ENCODE data around the gene VTI1A.

VTI1A gene

GRCh38 chr10:112658900-112659638, 212.1 kb downstream of the VTI1A start:
- Histone ChIP-seq H3K4me1 (ENCODE audit: insufficient read depth, low read length) (peaks cover 12% of the 10 kb centered on the region), H3K27ac (ENCODE audit: low read depth, low read length) (no peak overlapping the region)

DNA sequence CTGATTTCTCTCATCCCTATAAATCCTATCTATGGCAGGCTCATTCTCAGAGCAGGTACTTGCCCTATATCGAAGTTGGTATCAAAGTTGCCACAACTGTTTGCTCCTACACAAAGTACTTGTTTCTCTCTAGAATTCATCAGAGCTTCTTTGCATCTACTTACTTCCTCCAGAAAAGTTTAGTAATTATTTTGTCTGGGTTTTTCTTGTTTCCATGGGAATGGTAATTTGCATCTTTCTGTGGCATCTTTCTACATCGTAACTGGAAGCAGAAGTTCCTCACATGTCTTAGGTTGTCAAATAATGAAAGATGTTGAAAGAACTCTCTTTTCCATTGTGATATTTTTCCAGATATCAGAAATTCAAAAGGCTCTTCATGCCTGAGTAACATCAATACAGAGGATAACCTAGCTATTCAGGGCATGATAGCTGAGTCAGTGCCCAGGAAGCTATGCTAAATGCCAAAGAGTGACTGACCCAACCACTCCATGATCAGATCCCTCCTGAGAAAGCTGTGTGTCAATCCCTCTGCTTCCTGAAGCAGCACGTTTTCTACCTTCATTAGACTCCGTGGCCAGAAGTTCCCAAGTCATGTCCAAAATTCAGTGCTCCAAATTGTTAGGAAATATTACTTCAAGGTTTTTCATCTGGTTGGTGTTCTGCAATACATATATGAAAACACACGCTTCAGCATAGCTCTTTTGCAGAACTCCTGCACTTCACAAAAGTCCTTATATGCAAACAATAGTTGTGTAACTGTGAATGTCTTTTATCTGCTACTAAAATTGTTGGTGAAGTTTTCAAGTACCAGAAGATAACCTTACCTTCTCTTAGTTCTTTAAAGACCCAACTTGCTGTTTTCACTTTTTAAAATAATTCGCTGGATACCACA, 216.5 kb downstream of the VTI1A start:
- Histone ChIP-seq H3K36me3 (ENCODE audit: insufficient read depth, low read length) (no peaks in the 10 kb centered on the region; the same call in 1 of the 2 replicates), H3K4me3 (ENCODE audit: low read length) (no peak overlapping the region), H3K9ac (ENCODE audit: low read depth, low read length) (no peak overlapping the region), H3K4me1 (ENCODE audit: insufficient read depth, low read length) (peaks cover 12% of the 10 kb centered on the region), H3K27me3 (ENCODE audit: insufficient read depth, low read length) (no peaks in the 10 kb centered on the region), H3K27ac (ENCODE audit: low read depth, low read length) (no peak overlapping the region), H3K9me3 (ENCODE audit: insufficient read depth, low read depth, low read length) (no peaks in the 10 kb centered on the region)
- 91% methylated on average over 4 of the region's 6 CpGs for WGBS

More at GRCh38 chr10:112658900-112659638, 212.1 kb downstream of the VTI1A start:
- Histone ChIP-seq H3K9ac (ENCODE audit: low read depth, low read length) (no peak overlapping the region), H3K36me3 (ENCODE audit: insufficient read depth, low read length) (no peaks in the 10 kb centered on the region; the same call in 1 of the 2 replicates), H3K9me3 (ENCODE audit: insufficient read depth, low read depth, low read length) (no peaks in the 10 kb centered on the region), H3K27me3 (ENCODE audit: insufficient read depth, low read length) (no peaks in the 10 kb centered on the region), H3K4me3 (ENCODE audit: low read length) (no peak overlapping the region)
- WGBS, result 85% methylated on average over 6 of the region's 6 CpGs

DNA sequence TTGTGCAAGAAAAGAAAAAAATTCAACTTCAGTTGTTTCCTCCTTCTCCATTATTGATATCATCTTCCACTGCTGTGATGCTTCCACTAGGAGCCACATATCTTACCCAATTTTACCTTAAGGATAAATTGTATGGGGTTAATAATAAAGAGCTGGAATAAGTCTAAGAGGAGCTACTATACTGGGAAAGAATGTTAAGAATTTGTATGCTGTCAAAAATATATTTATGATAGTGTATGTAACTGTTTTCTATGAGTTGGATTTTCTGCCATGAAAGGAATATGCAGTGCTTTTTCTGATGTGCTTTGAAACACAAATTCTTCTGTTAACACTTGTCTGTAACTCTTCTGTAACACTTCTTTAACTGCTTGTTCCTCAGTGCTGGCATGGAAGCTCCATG, 219.1 kb downstream of the VTI1A start:
- Histone ChIP-seq H3K4me3 (ENCODE audit: low read length) (no peak overlapping the region), H3K9ac (ENCODE audit: low read depth, low read length) (no peak overlapping the region), H3K27me3 (ENCODE audit: insufficient read depth, low read length) (no peaks in the 10 kb centered on the region), H3K9me3 (ENCODE audit: insufficient read depth, low read depth, low read length) (no peaks in the 10 kb centered on the region), H3K36me3 (ENCODE audit: insufficient read depth, low read length) (no peaks in the 10 kb centered on the region; the same call in 1 of the 2 replicates), H3K27ac (ENCODE audit: low read depth, low read length) (no peak overlapping the region), H3K4me1 (ENCODE audit: insufficient read depth, low read length) (peaks cover 19% of the 10 kb centered on the region)

DNA sequence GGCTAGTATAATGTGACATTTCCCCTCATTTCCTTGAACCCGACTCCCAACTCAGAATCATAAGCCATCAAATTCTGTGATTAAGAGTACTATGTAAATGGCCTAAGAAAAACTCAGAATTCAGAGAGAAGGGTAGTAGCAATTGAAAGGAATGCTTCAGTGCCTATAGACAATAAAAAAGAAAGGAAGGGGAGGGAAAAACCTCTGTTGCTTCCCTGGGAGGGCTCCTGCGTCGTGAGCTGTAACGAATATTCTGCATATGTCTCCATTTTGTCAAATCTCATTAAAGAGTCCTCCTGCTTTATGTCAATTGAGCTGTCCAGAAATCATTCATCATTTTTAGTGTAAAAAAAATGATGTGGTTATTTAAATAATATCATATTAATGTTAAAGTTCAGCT, 223.0 kb downstream of the VTI1A start:
- Histone ChIP-seq H3K4me3 (ENCODE audit: low read length) (no peak overlapping the region), H3K27ac (ENCODE audit: low read depth, low read length) (no peak overlapping the region), H3K9me3 (ENCODE audit: insufficient read depth, low read depth, low read length) (no peaks in the 10 kb centered on the region), H3K27me3 (ENCODE audit: insufficient read depth, low read length) (no peaks in the 10 kb centered on the region), H3K9ac (ENCODE audit: low read depth, low read length) (no peak overlapping the region), H3K4me1 (ENCODE audit: insufficient read depth, low read length) (peaks cover 24% of the 10 kb centered on the region), H3K36me3 (ENCODE audit: insufficient read depth, low read length) (no peaks in the 10 kb centered on the region)
- 41% methylated on average over 3 of the region's 4 CpGs for WGBS

GRCh38 chr10:112671743-112672142, 224.7 kb downstream of the VTI1A start:
- no peaks in the 10 kb centered on the region for H3K27me3 ChIP-seq (ENCODE audit: insufficient read depth, low read length)
- H3K9ac ChIP-seq (ENCODE audit: low read depth, low read length), result no peak overlapping the region
- no peak overlapping the region for H3K4me3 ChIP-seq (ENCODE audit: low read length)
- no peak overlapping the region for H3K27ac ChIP-seq (ENCODE audit: low read depth, low read length)
- WGBS, result 96% methylated on average over 3 of the region's 4 CpGs
- H3K36me3 ChIP-seq (ENCODE audit: insufficient read depth, low read length), result no peaks in the 10 kb centered on the region
- no peaks in the 10 kb centered on the region for H3K9me3 ChIP-seq (ENCODE audit: insufficient read depth, low read depth, low read length)
- peaks cover 24% of the 10 kb centered on the region for H3K4me1 ChIP-seq (ENCODE audit: insufficient read depth, low read length)

- Histone ChIP-seq H3K9me3 (ENCODE audit: insufficient read depth, low read depth, low read length) (no peaks in the 10 kb centered on the region), H3K36me3 (ENCODE audit: insufficient read depth, low read length) (no peaks in the 10 kb centered on the region), H3K4me1 (ENCODE audit: insufficient read depth, low read length) (peaks cover 24% of the 10 kb centered on the region), H3K4me3 (ENCODE audit: low read length) (no peak overlapping the region), H3K27me3 (ENCODE audit: insufficient read depth, low read length) (no peaks in the 10 kb centered on the region), H3K27ac (ENCODE audit: low read depth, low read length) (no peak overlapping the region), H3K9ac (ENCODE audit: low read depth, low read length) (no peak overlapping the region)
- 97% methylated on average over 3 of the region's 5 CpGs for WGBS
Observed at GRCh38 chr10:112672706-112673105, 225.7 kb downstream of the VTI1A start.

GRCh38 chr10:112675560-112676083, 228.6 kb downstream of the VTI1A start:
- Histone ChIP-seq H3K4me3 (ENCODE audit: low read length) (no peak overlapping the region), H3K4me1 (ENCODE audit: insufficient read depth, low read length) (peaks cover 34% of the 10 kb centered on the region), H3K9me3 (ENCODE audit: insufficient read depth, low read depth, low read length) (no peaks in the 10 kb centered on the region), H3K27ac (ENCODE audit: low read depth, low read length) (no peak overlapping the region), H3K9ac (ENCODE audit: low read depth, low read length) (no peak overlapping the region), H3K36me3 (ENCODE audit: insufficient read depth, low read length) (no peaks in the 10 kb centered on the region), H3K27me3 (ENCODE audit: insufficient read depth, low read length) (no peaks in the 10 kb centered on the region)
- WGBS, result 95% methylated on average over 7 of the region's 10 CpGs

DNA sequence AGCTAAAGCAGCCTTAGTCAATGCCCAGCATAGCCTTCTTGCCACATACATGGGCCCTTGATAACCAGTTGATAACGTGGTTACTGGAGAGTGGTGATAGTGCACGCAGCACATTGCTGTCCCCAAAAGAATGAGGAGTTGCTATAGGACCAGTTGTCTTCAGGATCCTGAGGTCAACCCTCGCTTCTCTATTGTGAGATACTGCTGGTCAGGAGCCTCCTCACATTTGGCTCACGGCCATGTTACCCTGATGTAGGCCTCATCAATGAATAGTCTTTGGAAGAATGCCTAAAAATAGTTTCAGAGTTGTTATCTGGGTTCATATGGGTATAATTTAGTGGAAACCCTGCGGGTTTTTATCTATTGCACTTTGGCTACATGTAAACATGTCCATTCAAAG, 230.7 kb downstream of the VTI1A start:
- Histone ChIP-seq H3K9me3 (ENCODE audit: insufficient read depth, low read depth, low read length) (no peaks in the 10 kb centered on the region), H3K27ac (ENCODE audit: low read depth, low read length) (no peak overlapping the region), H3K9ac (ENCODE audit: low read depth, low read length) (no peak overlapping the region), H3K4me1 (ENCODE audit: insufficient read depth, low read length) (peaks cover 29% of the 10 kb centered on the region), H3K4me3 (ENCODE audit: low read length) (no peak overlapping the region), H3K27me3 (ENCODE audit: insufficient read depth, low read length) (no peaks in the 10 kb centered on the region), H3K36me3 (ENCODE audit: insufficient read depth, low read length) (no peaks in the 10 kb centered on the region)
- WGBS, result 96% methylated on average over 5 of the region's 5 CpGs

DNA sequence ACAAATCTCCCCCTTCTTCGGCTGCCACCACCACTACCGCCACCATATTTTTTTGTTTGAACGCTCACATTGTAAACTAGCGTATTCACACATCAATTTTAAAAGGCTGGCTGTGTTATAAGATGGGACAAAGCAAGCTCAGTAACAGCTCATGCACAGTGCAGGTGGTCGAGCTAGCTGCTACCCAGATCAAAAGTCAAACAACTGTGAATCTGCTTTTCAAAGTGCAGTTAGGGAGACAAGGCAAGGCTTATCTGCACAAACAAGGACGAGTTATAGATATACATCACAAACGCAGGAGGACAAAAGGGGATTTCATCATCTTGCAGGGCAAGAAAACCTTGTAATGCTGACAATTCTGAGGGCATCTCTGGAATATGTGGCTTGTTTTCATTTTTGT, 231.6 kb downstream of the VTI1A start:
- H3K4me1 ChIP-seq (ENCODE audit: insufficient read depth, low read length), result peaks cover 25% of the 10 kb centered on the region
- H3K27ac ChIP-seq (ENCODE audit: low read depth, low read length), result peak overlapping the region; percentile 92
- 60% methylated on average over 7 of the region's 7 CpGs for WGBS
- H3K9ac ChIP-seq (ENCODE audit: low read depth, low read length), result peak overlapping the region; percentile 46
- no peak overlapping the region for H3K4me3 ChIP-seq (ENCODE audit: low read length)
- no peaks in the 10 kb centered on the region for H3K9me3 ChIP-seq (ENCODE audit: insufficient read depth, low read depth, low read length)
- no peaks in the 10 kb centered on the region for H3K36me3 ChIP-seq (ENCODE audit: insufficient read depth, low read length)
- H3K27me3 ChIP-seq (ENCODE audit: insufficient read depth, low read length), result no peaks in the 10 kb centered on the region

GRCh38 chr10:112678987-112679386, 232.0 kb downstream of the VTI1A start:
- Histone ChIP-seq H3K9ac (ENCODE audit: low read depth, low read length) (peak overlapping the region; percentile 39; the same call in 1 of the 2 replicates), H3K36me3 (ENCODE audit: insufficient read depth, low read length) (no peaks in the 10 kb centered on the region), H3K27ac (ENCODE audit: low read depth, low read length) (peak overlapping the region; percentile 92; the same call in 1 of the 2 replicates), H3K9me3 (ENCODE audit: insufficient read depth, low read depth, low read length) (no peaks in the 10 kb centered on the region), H3K4me3 (ENCODE audit: low read length) (no peak overlapping the region), H3K27me3 (ENCODE audit: insufficient read depth, low read length) (no peaks in the 10 kb centered on the region), H3K4me1 (ENCODE audit: insufficient read depth, low read length) (peaks cover 25% of the 10 kb centered on the region)
- 43% methylated on average over 1 of the region's 3 CpGs for WGBS

GRCh38 chr10:112679392-112679791, 232.4 kb downstream of the VTI1A start:
- H3K27ac ChIP-seq (ENCODE audit: low read depth, low read length), result peak overlapping the region; percentile 92; the same call in 1 of the 2 replicates
- H3K36me3 ChIP-seq (ENCODE audit: insufficient read depth, low read length), result no peaks in the 10 kb centered on the region
- H3K9me3 ChIP-seq (ENCODE audit: insufficient read depth, low read depth, low read length), result no peaks in the 10 kb centered on the region
- H3K27me3 ChIP-seq (ENCODE audit: insufficient read depth, low read length), result no peaks in the 10 kb centered on the region
- peaks cover 25% of the 10 kb centered on the region for H3K4me1 ChIP-seq (ENCODE audit: insufficient read depth, low read length)
- no peak overlapping the region for H3K4me3 ChIP-seq (ENCODE audit: low read length)
- WGBS, result 37% methylated on average over 2 of the region's 2 CpGs
- peak overlapping the region; percentile 39; the same call in 1 of the 2 replicates for H3K9ac ChIP-seq (ENCODE audit: low read depth, low read length)
